ENCODE results near the gene CASP1.

Gene CASP1

GRCh38 chr11:105024394-105024793 is 10.6 kb downstream of the CASP1 start:
- no peak for TF ChIP-seq CTCF (IDR thresholded peaks at IDR 0.05; ENCODE audit: extremely low read depth, insufficient read depth, missing control alignments)
- in situ Hi-C loops (cut with MboI; ENCODE audit: low pct_unique_long_range_greater_than_20kb, low sequenced_read_pairs, unreplicated experiment) = no loop called here
- DNase-seq (ENCODE audit: low spot score) = no peak

GRCh38 chr11:105023003-105023402 is 11.9 kb downstream of the CASP1 start, which contains the start of gene CASP5:
Gene CASP5, minus strand, starts transcription at chr11:105023168. Its CDS starts 32 bp downstream, at chr11:105023136.
- no peak for DNase-seq (ENCODE audit: low spot score)
- in situ Hi-C loops (cut with MboI; ENCODE audit: low pct_unique_long_range_greater_than_20kb, low sequenced_read_pairs, unreplicated experiment) = no loop called here
- no peak for TF ChIP-seq CTCF (IDR thresholded peaks at IDR 0.05; ENCODE audit: extremely low read depth, insufficient read depth, missing control alignments)

- in situ Hi-C loops (cut with MboI; ENCODE audit: low pct_unique_long_range_greater_than_20kb, low sequenced_read_pairs, unreplicated experiment) = no loop called here
- DNase-seq (ENCODE audit: low spot score) = no peak
- TF ChIP-seq CTCF (IDR thresholded peaks at IDR 0.05; ENCODE audit: extremely low read depth, insufficient read depth, missing control alignments) = no peak
Measured at GRCh38 chr11:105022527-105022926, 12.4 kb downstream of the CASP1 start.

GRCh38 chr11:105007463-105007862 is 27.5 kb downstream of the CASP1 start:
- no peak for TF ChIP-seq CTCF (IDR thresholded peaks at IDR 0.05; ENCODE audit: extremely low read depth, insufficient read depth, missing control alignments)
- DNase-seq (ENCODE audit: low spot score) = no peak
- in situ Hi-C loops (cut with MboI; ENCODE audit: low pct_unique_long_range_greater_than_20kb, low sequenced_read_pairs, unreplicated experiment) = no loop called here

GRCh38 chr11:105005451-105005845 is 29.5 kb downstream of the CASP1 start:
- in situ Hi-C loops (cut with MboI; ENCODE audit: low pct_unique_long_range_greater_than_20kb, low sequenced_read_pairs, unreplicated experiment) = no loop called here
- no peak for TF ChIP-seq CTCF (IDR thresholded peaks at IDR 0.05; ENCODE audit: extremely low read depth, insufficient read depth, missing control alignments)
- DNase-seq (ENCODE audit: low spot score) = no peak

- TF ChIP-seq CTCF (IDR thresholded peaks at IDR 0.05; ENCODE audit: extremely low read depth, insufficient read depth, missing control alignments) = no peak
- in situ Hi-C loops (cut with MboI; ENCODE audit: low pct_unique_long_range_greater_than_20kb, low sequenced_read_pairs, unreplicated experiment) = no loop called here
- DNase-seq (ENCODE audit: low spot score) = no peak
Measured at GRCh38 chr11:105004021-105004420, 30.9 kb downstream of the CASP1 start.

GRCh38 chr11:105003151-105003550 is 31.8 kb downstream of the CASP1 start:
- no peak for DNase-seq (ENCODE audit: low spot score)
- no peak for TF ChIP-seq CTCF (IDR thresholded peaks at IDR 0.05; ENCODE audit: extremely low read depth, insufficient read depth, missing control alignments)
- in situ Hi-C loops (cut with MboI; ENCODE audit: low pct_unique_long_range_greater_than_20kb, low sequenced_read_pairs, unreplicated experiment) = no loop called here
